ENCODE results near the gene BGN. TPM values are rescaled to one million over a fixed set of nuclear protein-coding genes. Genes with fewer than 3 reads are reported as not detected.

The BGN gene
- total RNA-seq, 2 donors from 2014 or later: 141 to 206 TPM

DNA sequence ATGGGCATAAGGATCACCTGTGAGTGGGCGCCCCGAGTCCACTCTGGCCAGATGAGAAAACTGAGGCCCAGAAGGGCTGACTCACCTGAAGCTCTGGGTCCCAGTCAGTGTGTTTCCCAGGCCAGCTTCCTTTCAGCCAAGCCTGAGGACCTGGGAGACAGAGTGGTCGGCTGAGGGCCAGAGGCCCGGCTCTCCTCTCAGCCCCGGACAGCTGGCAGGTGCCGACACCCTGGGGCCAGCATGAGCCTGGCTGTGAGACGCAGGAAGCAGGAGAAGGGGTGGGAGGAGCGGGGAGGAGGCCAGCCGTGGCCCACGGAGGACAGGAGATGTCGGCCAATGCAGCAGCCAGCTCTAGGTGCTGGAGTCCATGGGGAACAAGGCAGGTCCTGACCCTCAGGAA, 51.6 kb downstream of the BGN start:
- H3K27ac ChIP-seq: no peak overlapping the region

DNA sequence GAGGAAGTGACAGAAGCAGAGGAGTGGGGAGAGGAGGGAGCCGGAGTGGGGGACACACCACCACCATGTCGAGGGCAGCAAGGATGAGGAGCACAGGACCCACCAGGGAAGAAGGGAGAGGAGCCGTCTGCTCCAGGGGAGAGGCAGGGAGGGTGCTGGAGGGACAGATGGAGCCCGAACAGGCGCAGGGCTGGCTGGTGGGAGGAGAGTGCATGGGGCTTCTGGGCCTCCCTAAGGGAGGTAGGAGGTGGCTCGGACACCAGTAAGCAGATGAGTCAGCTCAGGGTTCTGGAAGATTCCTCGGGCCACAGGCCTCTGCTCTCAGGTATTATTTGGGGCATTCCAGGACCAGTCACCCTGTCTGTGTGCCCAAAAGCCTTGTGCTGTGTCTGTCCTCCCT, 52.4 kb downstream of the BGN start:
- no peaks in the 10 kb centered on the region for H3K4me1 ChIP-seq
- no peak overlapping the region for H3K4me3 ChIP-seq
- H3K9me3 ChIP-seq: no peaks in the 10 kb centered on the region
- no peaks in the 10 kb centered on the region for H3K27me3 ChIP-seq
- TF ChIP-seq, protein P1, sequence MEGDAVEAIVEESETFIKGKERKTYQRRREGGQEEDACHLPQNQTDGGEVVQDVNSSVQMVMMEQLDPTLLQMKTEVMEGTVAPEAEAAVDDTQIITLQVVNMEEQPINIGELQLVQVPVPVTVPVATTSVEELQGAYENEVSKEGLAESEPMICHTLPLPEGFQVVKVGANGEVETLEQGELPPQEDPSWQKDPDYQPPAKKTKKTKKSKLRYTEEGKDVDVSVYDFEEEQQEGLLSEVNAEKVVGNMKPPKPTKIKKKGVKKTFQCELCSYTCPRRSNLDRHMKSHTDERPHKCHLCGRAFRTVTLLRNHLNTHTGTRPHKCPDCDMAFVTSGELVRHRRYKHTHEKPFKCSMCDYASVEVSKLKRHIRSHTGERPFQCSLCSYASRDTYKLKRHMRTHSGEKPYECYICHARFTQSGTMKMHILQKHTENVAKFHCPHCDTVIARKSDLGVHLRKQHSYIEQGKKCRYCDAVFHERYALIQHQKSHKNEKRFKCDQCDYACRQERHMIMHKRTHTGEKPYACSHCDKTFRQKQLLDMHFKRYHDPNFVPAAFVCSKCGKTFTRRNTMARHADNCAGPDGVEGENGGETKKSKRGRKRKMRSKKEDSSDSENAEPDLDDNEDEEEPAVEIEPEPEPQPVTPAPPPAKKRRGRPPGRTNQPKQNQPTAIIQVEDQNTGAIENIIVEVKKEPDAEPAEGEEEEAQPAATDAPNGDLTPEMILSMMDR (IDR thresholded peaks at IDR 0.05): no peak
- no peak for DNase-seq (ENCODE audit: low spot score)
- no peaks in the 10 kb centered on the region for H3K36me3 ChIP-seq
- no peak overlapping the region for H3K27ac ChIP-seq

More for the DNA sequence above, 51.6 kb downstream of the BGN start:
- TF ChIP-seq, protein P1 (IDR thresholded peaks at IDR 0.05): no peak
- Histone ChIP-seq H3K27me3 (no peaks in the 10 kb centered on the region), H3K9me3 (no peaks in the 10 kb centered on the region), H3K4me3 (no peak overlapping the region), H3K36me3 (no peaks in the 10 kb centered on the region), H3K4me1 (no peaks in the 10 kb centered on the region)
- DNase-seq (ENCODE audit: low spot score): no peak

DNA sequence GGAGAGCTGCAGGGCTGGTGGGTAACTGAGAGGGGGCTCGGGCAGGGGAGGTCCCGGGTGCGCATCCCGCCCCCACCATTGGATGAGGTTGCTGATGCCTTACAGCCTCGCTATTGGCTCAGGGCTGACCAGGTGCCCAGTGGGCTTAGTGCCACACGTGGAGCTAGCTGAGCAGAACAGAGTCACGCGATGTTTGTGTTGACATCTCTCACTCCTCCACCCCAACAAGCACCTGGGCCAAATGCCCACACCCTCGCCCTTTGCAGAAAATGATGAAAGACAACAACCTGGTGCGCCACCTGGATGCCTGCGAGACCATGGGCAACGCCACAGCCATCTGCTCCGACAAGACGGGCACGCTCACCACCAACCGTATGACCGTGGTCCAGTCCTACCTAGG, 54.5 kb downstream of the BGN start:
- Histone ChIP-seq H3K27me3 (no peaks in the 10 kb centered on the region), H3K4me1 (no peaks in the 10 kb centered on the region), H3K36me3 (no peaks in the 10 kb centered on the region), H3K4me3 (no peak overlapping the region), H3K9me3 (no peaks in the 10 kb centered on the region), H3K27ac (no peak overlapping the region)
- TF ChIP-seq, protein P1 (IDR thresholded peaks at IDR 0.05): no peak
- no peak for DNase-seq (ENCODE audit: low spot score)

DNA sequence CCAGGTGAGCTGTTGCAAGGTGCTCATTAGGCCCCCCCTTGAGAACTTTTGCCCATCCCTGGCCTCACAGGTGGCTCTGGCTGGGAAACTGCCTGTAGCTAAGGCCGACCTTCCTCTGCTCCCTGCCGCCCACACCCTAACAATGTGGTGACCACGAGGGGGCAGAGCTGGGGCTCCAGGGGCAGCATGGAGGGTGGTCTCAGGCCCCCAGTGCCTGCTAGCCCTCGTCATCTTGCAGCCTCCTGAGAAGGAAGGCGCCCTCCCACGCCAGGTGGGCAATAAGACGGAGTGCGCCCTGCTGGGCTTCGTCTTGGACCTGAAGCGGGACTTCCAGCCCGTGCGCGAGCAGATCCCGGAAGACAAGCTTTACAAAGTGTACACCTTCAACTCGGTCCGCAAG, 55.0 kb downstream of the BGN start:
- H3K4me1 ChIP-seq: no peaks in the 10 kb centered on the region
- no peak overlapping the region for H3K4me3 ChIP-seq
- no peaks in the 10 kb centered on the region for H3K36me3 ChIP-seq
- no peak for DNase-seq (ENCODE audit: low spot score)
- no peak overlapping the region for H3K27ac ChIP-seq
- TF ChIP-seq, protein P1 (IDR thresholded peaks at IDR 0.05): no peak
- H3K27me3 ChIP-seq: no peaks in the 10 kb centered on the region
- no peaks in the 10 kb centered on the region for H3K9me3 ChIP-seq

DNA sequence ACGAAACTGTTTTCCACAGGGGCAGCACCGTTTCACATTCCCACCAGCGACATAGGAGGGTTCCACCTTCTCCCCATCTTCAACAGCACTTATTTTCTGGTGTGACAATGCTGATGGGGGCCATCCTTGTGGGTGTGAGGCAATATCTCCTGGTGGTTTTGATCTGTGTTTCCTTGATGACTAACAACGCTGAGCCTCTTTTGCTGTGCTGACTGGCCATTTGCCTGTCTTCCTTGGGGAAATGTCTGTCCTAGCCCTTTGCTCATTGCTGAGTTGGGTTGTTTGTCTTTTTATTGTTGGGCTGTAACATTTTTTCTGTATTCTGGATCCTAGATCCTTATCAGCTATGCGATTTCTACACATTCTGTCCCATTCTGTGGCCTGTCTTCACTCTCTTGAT, 56.4 kb downstream of the BGN start:
- Histone ChIP-seq H3K36me3 (no peaks in the 10 kb centered on the region), H3K9me3 (no peaks in the 10 kb centered on the region), H3K27me3 (no peaks in the 10 kb centered on the region), H3K27ac (no peak overlapping the region), H3K4me1 (no peaks in the 10 kb centered on the region), H3K4me3 (no peak overlapping the region)
- TF ChIP-seq, protein P1 (IDR thresholded peaks at IDR 0.05): no peak
- no peak for DNase-seq (ENCODE audit: low spot score)

DNA sequence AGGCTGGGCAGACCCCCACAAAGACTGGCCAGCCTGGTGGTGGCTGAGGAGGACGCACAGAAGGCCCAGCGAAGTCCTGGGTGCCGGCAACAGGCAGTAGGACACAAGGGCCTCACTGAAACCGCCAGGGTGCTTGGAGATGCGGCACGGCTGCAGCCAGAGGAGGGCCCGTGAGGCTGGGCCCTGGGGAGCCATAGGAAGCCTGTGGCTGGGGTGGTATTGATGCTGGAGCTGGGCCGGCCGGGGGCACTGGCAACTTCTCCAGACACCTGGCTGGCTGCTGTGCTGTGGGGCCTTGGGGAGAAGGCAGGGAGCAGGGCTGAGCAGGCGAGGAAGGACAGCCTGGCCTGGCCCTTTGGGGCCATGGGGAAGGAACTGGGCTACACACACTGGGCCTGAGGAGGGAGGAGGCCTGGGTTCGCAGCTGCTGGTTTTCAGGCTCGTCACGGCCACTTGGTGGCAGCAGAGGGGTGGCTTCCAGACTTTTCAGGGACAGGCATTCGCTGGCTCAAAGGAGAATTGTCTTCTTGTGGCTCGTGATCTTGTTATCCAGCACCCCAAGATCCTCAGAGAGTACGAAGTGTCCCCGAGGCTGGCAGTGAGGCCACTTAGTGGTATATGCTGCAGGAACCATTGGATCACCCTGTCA, 59.9 kb downstream of the BGN start:
- no peak overlapping the region for H3K27ac ChIP-seq

More for the DNA sequence above, 59.9 kb downstream of the BGN start:
- DNase-seq (ENCODE audit: low spot score): peak; percentile 59
- no peak overlapping the region for H3K4me3 ChIP-seq
- no peaks in the 10 kb centered on the region for H3K36me3 ChIP-seq
- H3K27me3 ChIP-seq: no peaks in the 10 kb centered on the region
- TF ChIP-seq, protein P1 (IDR thresholded peaks at IDR 0.05): peak; percentile 17 to 74
- H3K9me3 ChIP-seq: no peaks in the 10 kb centered on the region
- no peaks in the 10 kb centered on the region for H3K4me1 ChIP-seq
